ENCODE measurements around the gene PRKAB1.

DNA sequence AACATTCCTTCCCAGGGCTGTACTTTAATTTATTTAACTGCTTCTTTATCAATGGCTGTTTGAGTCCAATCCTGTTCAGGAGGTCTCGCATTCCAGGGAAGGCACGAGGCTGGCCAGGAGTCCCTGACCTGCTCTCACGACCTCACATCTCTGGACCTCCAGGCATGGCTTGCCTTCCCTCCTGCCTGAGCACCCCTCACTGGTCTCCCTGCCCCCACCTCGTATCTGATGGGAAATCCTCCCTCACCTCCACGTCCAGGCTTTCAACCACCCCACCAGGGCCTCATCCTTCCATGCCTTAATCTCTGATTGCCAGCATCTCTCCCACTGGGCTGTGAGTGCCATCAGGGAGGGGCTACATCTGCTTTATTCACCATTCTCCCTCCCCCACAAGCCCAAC lies 29.0 kb downstream of the PRKAB1 start:
- no peak for TF ChIP-seq POLR2AphosphoS5 (IDR thresholded peaks at IDR 0.05; ENCODE audit: low read depth, low read length)
- TF ChIP-seq FOXP2 (optimal IDR thresholded peaks at IDR 0.05; ENCODE audit: borderline replicate concordance, extremely low read depth, extremely low read length, insufficient read depth) = no peak

Measured in PFSK-1 (cell line).